ENCODE data around the gene MYO6. TPM values are rescaled to one million over a fixed set of nuclear protein-coding genes. Genes with fewer than 3 reads are reported as not detected.

The MYO6 gene
- total RNA-seq, 1 experiment from 2014 or later = 46.9 TPM

GRCh38 chr6:75926293-75927168 lies 177.5 kb downstream of the MYO6 start:
- Histone ChIP-seq H3K79me2 (ENCODE audit: insufficient read depth, low read length) (no peaks in the 10 kb centered on the region), H2AFZ (ENCODE audit: low read length) (no peak overlapping the region), H3T11ph (ENCODE audit: low read length) (no peak overlapping the region), H2BK120ac (ENCODE audit: low read depth, low read length, poor library complexity, severe bottlenecking) (no peak overlapping the region), H2BK20ac (ENCODE audit: low read depth, low read length, poor library complexity, severe bottlenecking) (no peak overlapping the region), H4K91ac (ENCODE audit: insufficient read length, low read depth, low read length) (no peak overlapping the region), H3K27ac (ENCODE audit: insufficient read length, low read depth, low read length) (no peak overlapping the region), H3K79me1 (ENCODE audit: insufficient read depth, low read depth, low read length, poor library complexity, severe bottlenecking) (no peaks in the 10 kb centered on the region), H4K5ac (ENCODE audit: insufficient read length, low read depth, low read length) (no peak overlapping the region), H3K23ac (ENCODE audit: insufficient read length, low read depth, low read length) (no peak overlapping the region), H3K18ac (ENCODE audit: insufficient read length, low read depth, low read length) (no peak overlapping the region), H3K27me3 (ENCODE audit: insufficient read depth, low read length) (no peaks in the 10 kb centered on the region), H2BK5ac (ENCODE audit: insufficient read length, low read length) (no peak overlapping the region), H3K14ac (ENCODE audit: insufficient read depth, low read length) (no peak overlapping the region), H4K8ac (replicated peaks; ENCODE audit: insufficient read length, low read depth, low read length) (no peak overlapping the region), H3K9ac (ENCODE audit: extremely low read depth, insufficient read length, low read length) (no peak overlapping the region), H3K4me2 (ENCODE audit: insufficient read depth, insufficient read length, low read length) (no peak overlapping the region), H3K4ac (ENCODE audit: low read depth, low read length) (no peak overlapping the region), H2BK15ac (ENCODE audit: low read depth, low read length) (no peak overlapping the region), H3K4me1 (ENCODE audit: insufficient read depth, low read length) (no peaks in the 10 kb centered on the region), H2BK12ac (ENCODE audit: insufficient read length, low read depth, low read length) (no peak overlapping the region), H3K56ac (ENCODE audit: insufficient read length, low read depth, low read length) (no peak overlapping the region), H2AK5ac (ENCODE audit: insufficient read length, low read length) (no peak overlapping the region), H3K23me2 (ENCODE audit: insufficient read length, low read depth, low read length, poor library complexity, severe bottlenecking) (no peaks in the 10 kb centered on the region), H4K20me1 (ENCODE audit: control insufficient read depth, insufficient read depth, insufficient read length) (no peaks in the 10 kb centered on the region), H3K9me3 (ENCODE audit: control insufficient read depth, low read depth, low read length) (no peaks in the 10 kb centered on the region)
- DNase-seq = no peak
- H3K4me1 Mint-ChIP-seq = peaks cover 5 to 7% of the 10 kb centered on the region in 2 experiments; a peak in 2 of 4 replicates
- H3K4me3 Mint-ChIP-seq = no peak overlapping the region
- H3K36me3 Mint-ChIP-seq (ENCODE audit: insufficient read depth in 1 of 3, low read depth in 3 of 3) = no peaks in the 10 kb centered on the region
- TF ChIP-seq, protein P1, sequence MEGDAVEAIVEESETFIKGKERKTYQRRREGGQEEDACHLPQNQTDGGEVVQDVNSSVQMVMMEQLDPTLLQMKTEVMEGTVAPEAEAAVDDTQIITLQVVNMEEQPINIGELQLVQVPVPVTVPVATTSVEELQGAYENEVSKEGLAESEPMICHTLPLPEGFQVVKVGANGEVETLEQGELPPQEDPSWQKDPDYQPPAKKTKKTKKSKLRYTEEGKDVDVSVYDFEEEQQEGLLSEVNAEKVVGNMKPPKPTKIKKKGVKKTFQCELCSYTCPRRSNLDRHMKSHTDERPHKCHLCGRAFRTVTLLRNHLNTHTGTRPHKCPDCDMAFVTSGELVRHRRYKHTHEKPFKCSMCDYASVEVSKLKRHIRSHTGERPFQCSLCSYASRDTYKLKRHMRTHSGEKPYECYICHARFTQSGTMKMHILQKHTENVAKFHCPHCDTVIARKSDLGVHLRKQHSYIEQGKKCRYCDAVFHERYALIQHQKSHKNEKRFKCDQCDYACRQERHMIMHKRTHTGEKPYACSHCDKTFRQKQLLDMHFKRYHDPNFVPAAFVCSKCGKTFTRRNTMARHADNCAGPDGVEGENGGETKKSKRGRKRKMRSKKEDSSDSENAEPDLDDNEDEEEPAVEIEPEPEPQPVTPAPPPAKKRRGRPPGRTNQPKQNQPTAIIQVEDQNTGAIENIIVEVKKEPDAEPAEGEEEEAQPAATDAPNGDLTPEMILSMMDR (conservative IDR thresholded peaks at IDR 0.05) = no peak
- peak overlapping the region in 1 of 3 experiments; percentile 34; a peak in 1 of 7 replicates for H3K27ac Mint-ChIP-seq
- no CpG with 5 or more reads among the region's 5 CpGs for WGBS (ENCODE audit: extremely low coverage, insufficient read length, low lambda C conversion rate)
- no peaks in the 10 kb centered on the region for H3K9me3 Mint-ChIP-seq
- H3K27me3 Mint-ChIP-seq (ENCODE audit: low read depth) = 0 out of 2 replicates have a peak, but pooled peaks cover 1% of the 10 kb centered on the region

Measured in H9 (cell line).